Astrocyte (in vitro differentiated cells and primary cell): Measurements from ENCODE around the gene PACRG. TPM values are rescaled to one million over a fixed set of nuclear protein-coding genes. Genes with fewer than 3 reads are reported as not detected.

Source experiments
- DNase-seq: peaks from one replicate; pipeline ENCODE4 v3.0.0-alpha.2; 2010; ENCODE audit warnings: low read depth
- FAIRE-seq: peaks from 2 replicates; lab custom pipeline; 2011; peaks lifted over from hg19 to GRCh38; lab: Jason Lieb, UNC
- H2AFZ ChIP-seq: 2 replicates; pipeline ENCODE4 v1.6.0; 2012; ENCODE audit warnings: low read depth, low read length, inconsistent platforms
- H3K27ac ChIP-seq: 2 replicates; pipeline ENCODE4 v1.5.1; 2011; ENCODE audit warnings: low read depth, low read length, inconsistent platforms
- H3K27me3 ChIP-seq: 2 replicates; pipeline ENCODE4 v1.6.0; 2011; ENCODE audit warnings: low read length, inconsistent platforms; ENCODE audit not compliant: insufficient read depth
- H3K36me3 ChIP-seq: 2 replicates; pipeline ENCODE4 v1.5.1; 2011; ENCODE audit warnings: low read length, inconsistent platforms; ENCODE audit not compliant: insufficient read depth
- H3K4me1 ChIP-seq: 2 replicates; pipeline ENCODE4 v1.5.1; 2011; ENCODE audit warnings: low read length, inconsistent platforms; ENCODE audit not compliant: insufficient read depth
- H3K4me2 ChIP-seq: 2 replicates; pipeline ENCODE4 v1.6.0; 2012; ENCODE audit warnings: low read length, inconsistent platforms
- H3K4me3 ChIP-seq: 2 replicates; pipeline ENCODE4 v1.5.1; 2011; ENCODE audit warnings: low read depth, mild to moderate bottlenecking, low read length, inconsistent platforms; ENCODE audit not compliant: insufficient read depth
- H3K79me2 ChIP-seq: 2 replicates; pipeline ENCODE4 v1.6.0; 2012; ENCODE audit warnings: mild to moderate bottlenecking, low read length, inconsistent platforms; ENCODE audit not compliant: insufficient read depth
- H3K9ac ChIP-seq: 2 replicates; pipeline ENCODE4 v1.6.0; 2012; ENCODE audit warnings: mild to moderate bottlenecking, low read length, inconsistent platforms
- H3K9me3 ChIP-seq: 2 replicates; pipeline ENCODE4 v1.5.1; 2012; ENCODE audit warnings: low read depth, mild to moderate bottlenecking, low read length, inconsistent platforms; ENCODE audit not compliant: insufficient read depth
- H4K20me1 ChIP-seq: 2 replicates; pipeline ENCODE4 v1.6.0; 2012; ENCODE audit warnings: low read length, inconsistent platforms; ENCODE audit not compliant: insufficient read depth
- H3K27ac Mint-ChIP-seq: one replicate; pipeline ENCODE4 v1.8.0; 2021; ENCODE audit warnings: mild to moderate bottlenecking, mixed read lengths; ENCODE audit not compliant: unreplicated experiment
- H3K27me3 Mint-ChIP-seq: one replicate; pipeline ENCODE4 v1.8.0; 2021; ENCODE audit warnings: low read depth, mixed read lengths; ENCODE audit not compliant: unreplicated experiment
- H3K36me3 Mint-ChIP-seq: one replicate; pipeline ENCODE4 v1.8.0; 2021; ENCODE audit warnings: low read depth, mixed read lengths; ENCODE audit not compliant: unreplicated experiment
- H3K4me1 Mint-ChIP-seq: one replicate; pipeline ENCODE4 v1.8.0; 2021; ENCODE audit warnings: low read depth, mixed read lengths; ENCODE audit not compliant: unreplicated experiment
- H3K4me3 Mint-ChIP-seq: one replicate; pipeline ENCODE4 v1.8.0; 2021; ENCODE audit warnings: mild to moderate bottlenecking, moderate library complexity, mixed read lengths; ENCODE audit not compliant: unreplicated experiment
- H3K9me3 Mint-ChIP-seq: one replicate; pipeline ENCODE4 v1.8.0; 2021; ENCODE audit warnings: mild to moderate bottlenecking, mixed read lengths; ENCODE audit not compliant: unreplicated experiment
- EZH2 ChIP-seq: IDR thresholded peaks from 2 replicates; pipeline ENCODE4 v1.6.1; 2012; ENCODE audit warnings: mild to moderate bottlenecking, low read length, inconsistent platforms; ENCODE audit not compliant: insufficient read depth
- total RNA-seq: library from RNA; stranded (reverse); gene quantifications from 2 replicates; pipeline ENCODE4 v1.2.1, GENCODE V29; 2021
- TF ChIP-seq, protein P1 (sequence below): IDR thresholded peaks from 2 replicates; pipeline ENCODE4 v1.5.1; 2011; ENCODE audit warnings: low read depth, mild to moderate bottlenecking, inconsistent platforms, low read length, moderate library complexity; ENCODE audit not compliant: insufficient read depth

The PACRG gene
- total RNA-seq, 1 donor from 2014 or later, result not detected

GRCh38 chr6:163008186-163008585 is 280.4 kb downstream of the PACRG start:
- H3K79me2 ChIP-seq, result no peaks in the 10 kb centered on the region
- peak overlapping the region; percentile 32 for H2AFZ ChIP-seq
- no peak for TF ChIP-seq EZH2
- TF ChIP-seq, protein P1, sequence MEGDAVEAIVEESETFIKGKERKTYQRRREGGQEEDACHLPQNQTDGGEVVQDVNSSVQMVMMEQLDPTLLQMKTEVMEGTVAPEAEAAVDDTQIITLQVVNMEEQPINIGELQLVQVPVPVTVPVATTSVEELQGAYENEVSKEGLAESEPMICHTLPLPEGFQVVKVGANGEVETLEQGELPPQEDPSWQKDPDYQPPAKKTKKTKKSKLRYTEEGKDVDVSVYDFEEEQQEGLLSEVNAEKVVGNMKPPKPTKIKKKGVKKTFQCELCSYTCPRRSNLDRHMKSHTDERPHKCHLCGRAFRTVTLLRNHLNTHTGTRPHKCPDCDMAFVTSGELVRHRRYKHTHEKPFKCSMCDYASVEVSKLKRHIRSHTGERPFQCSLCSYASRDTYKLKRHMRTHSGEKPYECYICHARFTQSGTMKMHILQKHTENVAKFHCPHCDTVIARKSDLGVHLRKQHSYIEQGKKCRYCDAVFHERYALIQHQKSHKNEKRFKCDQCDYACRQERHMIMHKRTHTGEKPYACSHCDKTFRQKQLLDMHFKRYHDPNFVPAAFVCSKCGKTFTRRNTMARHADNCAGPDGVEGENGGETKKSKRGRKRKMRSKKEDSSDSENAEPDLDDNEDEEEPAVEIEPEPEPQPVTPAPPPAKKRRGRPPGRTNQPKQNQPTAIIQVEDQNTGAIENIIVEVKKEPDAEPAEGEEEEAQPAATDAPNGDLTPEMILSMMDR, result no peak
- H3K27ac ChIP-seq, result no peak overlapping the region
- H3K9me3 ChIP-seq, result no peaks in the 10 kb centered on the region
- FAIRE-seq (no peak), DNase-seq (no peak)
- H3K9me3 Mint-ChIP-seq, result no peaks in the 10 kb centered on the region
- H3K27me3 ChIP-seq, result no peaks in the 10 kb centered on the region
- no peaks in the 10 kb centered on the region for H4K20me1 ChIP-seq
- H3K4me3 Mint-ChIP-seq, result no peak overlapping the region
- no peak overlapping the region for H3K4me2 ChIP-seq
- no peaks in the 10 kb centered on the region for H3K36me3 Mint-ChIP-seq
- H3K4me1 ChIP-seq, result no peaks in the 10 kb centered on the region
- H3K4me1 Mint-ChIP-seq, result no peaks in the 10 kb centered on the region
- no peak overlapping the region for H3K4me3 ChIP-seq
- H3K36me3 ChIP-seq, result no peaks in the 10 kb centered on the region
- no peak overlapping the region for H3K27ac Mint-ChIP-seq
- no peak overlapping the region for H3K9ac ChIP-seq
- H3K27me3 Mint-ChIP-seq, result no peaks in the 10 kb centered on the region

- TF ChIP-seq, protein P1, result no peak
- TF ChIP-seq EZH2, result no peak
- Mint-ChIP-seq H3K36me3 (no peaks in the 10 kb centered on the region), H3K4me1 (no peaks in the 10 kb centered on the region), H3K4me3 (no peak overlapping the region), H3K9me3 (no peaks in the 10 kb centered on the region), H3K27me3 (no peaks in the 10 kb centered on the region), H3K27ac (no peak overlapping the region)
- FAIRE-seq (no peak), DNase-seq (no peak)
- Histone ChIP-seq H3K4me3 (no peak overlapping the region), H3K27me3 (no peaks in the 10 kb centered on the region), H3K36me3 (no peaks in the 10 kb centered on the region), H3K79me2 (no peaks in the 10 kb centered on the region), H3K4me1 (no peaks in the 10 kb centered on the region), H4K20me1 (no peaks in the 10 kb centered on the region), H3K9ac (no peak overlapping the region), H3K9me3 (no peaks in the 10 kb centered on the region), H2AFZ (no peak overlapping the region), H3K27ac (no peak overlapping the region), H3K4me2 (no peak overlapping the region)
These were observed 280.9 kb downstream of the PACRG start for GRCh38 chr6:163008626-163009025.

GRCh38 chr6:163010145-163010544 is 282.4 kb downstream of the PACRG start:
- H3K4me1 ChIP-seq, result no peaks in the 10 kb centered on the region
- no peaks in the 10 kb centered on the region for H3K79me2 ChIP-seq
- Mint-ChIP-seq H3K36me3 (no peaks in the 10 kb centered on the region), H3K27ac (no peak overlapping the region), H3K9me3 (no peaks in the 10 kb centered on the region), H3K4me1 (no peaks in the 10 kb centered on the region), H3K27me3 (no peaks in the 10 kb centered on the region), H3K4me3 (no peak overlapping the region)
- H3K9ac ChIP-seq, result no peak overlapping the region
- no peaks in the 10 kb centered on the region for H3K27me3 ChIP-seq
- TF ChIP-seq, protein P1, result no peak
- TF ChIP-seq EZH2, result no peak
- no peak overlapping the region for H3K27ac ChIP-seq
- no peak overlapping the region for H2AFZ ChIP-seq
- no peaks in the 10 kb centered on the region for H4K20me1 ChIP-seq
- H3K4me3 ChIP-seq, result no peak overlapping the region
- H3K9me3 ChIP-seq, result no peaks in the 10 kb centered on the region
- no peaks in the 10 kb centered on the region for H3K36me3 ChIP-seq
- no peak overlapping the region for H3K4me2 ChIP-seq
- FAIRE-seq (no peak), DNase-seq (no peak)
